ENCODE results near the gene NDUFAB1.
A peak's percentile ranks its signal among the peaks of the same experiment; 100 is the strongest.

The NDUFAB1 gene

DNA sequence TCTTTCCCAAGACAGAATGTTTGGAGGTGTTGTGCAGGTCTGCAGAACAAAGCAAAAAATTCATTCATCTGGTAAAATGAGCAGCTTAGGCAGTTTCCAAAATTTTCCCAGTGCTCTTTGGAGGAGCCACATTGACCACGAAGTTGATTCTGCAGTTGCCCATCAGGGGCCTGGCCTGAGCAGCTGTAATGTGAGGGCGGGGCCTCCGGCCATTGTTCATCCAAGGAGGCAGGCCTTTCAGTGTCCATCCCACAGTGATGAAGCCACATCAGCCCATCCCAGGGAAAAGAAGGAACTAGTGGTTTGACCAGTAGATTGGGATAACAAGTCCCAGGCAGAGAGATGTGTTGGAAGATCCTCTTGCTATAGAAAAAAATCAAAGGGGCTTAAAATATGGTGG lies 28.5 kb downstream of the NDUFAB1 start:
- H3K36me3 ChIP-seq (ENCODE audit: control insufficient read depth in 1 of 2, insufficient read depth in 2 of 2, low read length in 2 of 2): peaks cover 60 to 78% of the 10 kb centered on the region in 2 experiments
- no peak overlapping the region for H3K4ac ChIP-seq (ENCODE audit: low read depth, low read length)
- H3K4me1 ChIP-seq (ENCODE audit: control insufficient read depth in 1 of 2, insufficient read depth in 2 of 2, low read length in 2 of 2): no peaks in the 10 kb centered on the region
- H4K12ac ChIP-seq (ENCODE audit: low read depth, low read length): no peak overlapping the region
- no peak overlapping the region for H3K18ac ChIP-seq (ENCODE audit: low read length)
- H2AK5ac ChIP-seq (ENCODE audit: low read length): no peak overlapping the region
- no peak overlapping the region for H4K8ac ChIP-seq (ENCODE audit: low read depth, low read length)
- DNase-seq: no peak
- no peak overlapping the region for H3K14ac ChIP-seq (ENCODE audit: low read length)
- H2BK120ac ChIP-seq (ENCODE audit: insufficient read depth, low read length, poor library complexity): no peak overlapping the region
- no peak overlapping the region for H2BK5ac ChIP-seq (ENCODE audit: low read depth, low read length, poor library complexity)
- H3K4me2 ChIP-seq (ENCODE audit: low read length): no peak overlapping the region
- H2AFZ ChIP-seq (ENCODE audit: insufficient read depth, low read length, poor library complexity): no peak overlapping the region
- H3K79me2 ChIP-seq (ENCODE audit: control insufficient read depth, insufficient read depth, low read length, poor library complexity): no peaks in the 10 kb centered on the region
- H3K27me3 ChIP-seq (ENCODE audit: insufficient read depth, low read length): no peaks in the 10 kb centered on the region
- H3K23ac ChIP-seq (ENCODE audit: low read length): no peak overlapping the region
- no peak overlapping the region for H2BK12ac ChIP-seq (ENCODE audit: low read length)
- no peaks in the 10 kb centered on the region for H3K9me3 ChIP-seq (ENCODE audit: insufficient read depth, low read depth, low read length)
- no peak overlapping the region for H3K27ac ChIP-seq (ENCODE audit: low read depth, low read length)
- no peak overlapping the region for H3K9ac ChIP-seq (ENCODE audit: low read length)
- no peak overlapping the region for H3K4me3 ChIP-seq (ENCODE audit: low read depth, low read length)
- H3K79me1 ChIP-seq (ENCODE audit: low read length): no peaks in the 10 kb centered on the region
- H4K91ac ChIP-seq (ENCODE audit: low read depth, low read length): no peak overlapping the region
- WGBS (ENCODE audit: extremely low coverage, insufficient coverage, insufficient read length): no CpG with 5 or more reads among the region's 3 CpGs

DNA sequence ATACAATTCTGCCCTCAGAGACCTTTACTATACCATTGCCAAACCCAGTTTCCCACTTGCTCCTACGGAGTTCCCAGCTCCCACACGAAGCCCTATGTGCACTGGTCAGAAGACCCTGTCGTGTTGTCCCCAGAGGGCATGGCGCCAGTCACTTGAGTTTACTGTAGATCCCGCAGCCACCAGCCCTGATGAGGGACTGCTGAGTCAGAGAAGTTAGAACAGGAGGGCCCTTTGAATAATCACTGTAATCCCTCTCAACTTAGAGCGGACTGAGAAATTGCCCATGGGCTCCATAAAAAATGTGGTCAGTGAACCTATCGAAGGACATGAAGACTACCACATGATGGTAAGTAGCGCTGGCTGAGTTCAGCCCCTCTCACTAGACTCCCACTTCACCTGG lies 29.4 kb downstream of the NDUFAB1 start:
- H3K79me1 ChIP-seq (ENCODE audit: low read length): no peaks in the 10 kb centered on the region
- no peak overlapping the region for H2BK120ac ChIP-seq (ENCODE audit: insufficient read depth, low read length, poor library complexity)
- H3K14ac ChIP-seq (ENCODE audit: low read length): no peak overlapping the region
- H3K36me3 ChIP-seq (ENCODE audit: control insufficient read depth in 1 of 2, insufficient read depth in 2 of 2, low read length in 2 of 2): peaks cover 60 to 79% of the 10 kb centered on the region in 2 experiments
- no peak overlapping the region for H3K4ac ChIP-seq (ENCODE audit: low read depth, low read length)
- H4K12ac ChIP-seq (ENCODE audit: low read depth, low read length): no peak overlapping the region
- H2BK12ac ChIP-seq (ENCODE audit: low read length): no peak overlapping the region
- no peak overlapping the region for H3K27ac ChIP-seq (ENCODE audit: low read depth, low read length)
- no peak overlapping the region for H4K91ac ChIP-seq (ENCODE audit: low read depth, low read length)
- no peaks in the 10 kb centered on the region for H3K27me3 ChIP-seq (ENCODE audit: insufficient read depth, low read length)
- H4K8ac ChIP-seq (ENCODE audit: low read depth, low read length): no peak overlapping the region
- H3K9ac ChIP-seq (ENCODE audit: low read length): no peak overlapping the region
- H2AK5ac ChIP-seq (ENCODE audit: low read length): no peak overlapping the region
- H3K23ac ChIP-seq (ENCODE audit: low read length): no peak overlapping the region
- H3K4me1 ChIP-seq (ENCODE audit: control insufficient read depth in 1 of 2, insufficient read depth in 2 of 2, low read length in 2 of 2): no peaks in the 10 kb centered on the region
- H3K79me2 ChIP-seq (ENCODE audit: control insufficient read depth, insufficient read depth, low read length, poor library complexity): no peaks in the 10 kb centered on the region
- peak overlapping the region; percentile 51 for H3K18ac ChIP-seq (ENCODE audit: low read length)
- H2BK5ac ChIP-seq (ENCODE audit: low read depth, low read length, poor library complexity): no peak overlapping the region
- DNase-seq: no peak
- no peak overlapping the region for H3K4me3 ChIP-seq (ENCODE audit: low read depth, low read length)
- WGBS (ENCODE audit: extremely low coverage, insufficient coverage, insufficient read length): no CpG with 5 or more reads among the region's 8 CpGs
- H2AFZ ChIP-seq (ENCODE audit: insufficient read depth, low read length, poor library complexity): no peak overlapping the region
- H3K9me3 ChIP-seq (ENCODE audit: insufficient read depth, low read depth, low read length): no peaks in the 10 kb centered on the region
- no peak overlapping the region for H3K4me2 ChIP-seq (ENCODE audit: low read length)

DNA sequence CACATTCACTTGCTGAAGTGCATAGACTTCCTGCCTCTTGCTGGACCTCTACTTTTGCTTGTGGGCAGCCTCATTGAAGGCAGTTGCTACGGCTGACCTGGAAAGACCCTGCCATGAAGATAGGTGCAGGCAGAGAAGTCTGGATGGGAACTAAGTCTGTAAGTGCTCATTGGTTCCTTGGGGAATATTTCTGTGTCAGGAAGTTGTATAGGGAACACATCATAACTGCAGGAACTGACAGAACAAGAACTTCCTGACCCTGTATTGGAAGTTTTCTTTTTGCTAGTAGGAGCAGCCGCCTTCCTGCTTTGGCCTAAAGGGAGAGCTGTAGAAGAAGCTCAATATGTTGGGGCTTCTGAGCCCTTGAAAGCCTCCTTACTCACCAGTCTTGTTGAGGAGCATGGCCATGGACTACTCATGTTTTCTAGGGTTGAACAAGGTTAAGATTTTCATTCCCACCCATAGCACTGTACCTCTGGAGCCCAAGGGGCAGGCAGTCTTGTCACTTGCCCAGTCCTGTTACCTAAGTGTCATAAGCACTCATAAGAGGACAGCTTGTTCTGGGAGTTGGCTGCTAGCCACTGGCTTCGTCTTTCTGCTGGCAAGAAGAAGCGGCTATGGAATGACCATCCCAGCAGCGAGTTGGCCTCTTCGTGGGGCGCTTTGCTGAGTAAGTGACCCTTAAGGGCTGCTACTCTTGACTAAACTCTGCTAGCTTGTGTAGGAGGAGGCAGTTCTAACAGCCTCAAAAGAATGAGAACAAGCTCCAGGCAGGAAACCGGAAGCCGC lies 31.3 kb downstream of the NDUFAB1 start:
- no peak for DNase-seq
- Histone ChIP-seq H3K36me3 (ENCODE audit: control insufficient read depth in 1 of 2, insufficient read depth in 2 of 2, low read length in 2 of 2) (peaks cover 52 to 76% of the 10 kb centered on the region in 2 experiments), H4K12ac (ENCODE audit: low read depth, low read length) (peak overlapping the region; percentile 31), H3K4ac (ENCODE audit: low read depth, low read length) (no peak overlapping the region), H3K27ac (ENCODE audit: low read depth, low read length) (no peak overlapping the region), H2AK5ac (ENCODE audit: low read length) (no peak overlapping the region), H2BK120ac (ENCODE audit: insufficient read depth, low read length, poor library complexity) (no peak overlapping the region), H2BK12ac (ENCODE audit: low read length) (no peak overlapping the region), H3K79me1 (ENCODE audit: low read length) (no peaks in the 10 kb centered on the region), H3K79me2 (ENCODE audit: control insufficient read depth, insufficient read depth, low read length, poor library complexity) (no peaks in the 10 kb centered on the region), H4K8ac (ENCODE audit: low read depth, low read length) (no peak overlapping the region), H3K4me1 (ENCODE audit: control insufficient read depth in 1 of 2, insufficient read depth in 2 of 2, low read length in 2 of 2) (no peaks in the 10 kb centered on the region), H3K9me3 (ENCODE audit: insufficient read depth, low read depth, low read length) (no peaks in the 10 kb centered on the region), H3K14ac (ENCODE audit: low read length) (no peak overlapping the region), H3K4me3 (ENCODE audit: low read depth, low read length) (no peak overlapping the region), H3K4me2 (ENCODE audit: low read length) (no peak overlapping the region), H3K18ac (ENCODE audit: low read length) (no peak overlapping the region), H3K9ac (ENCODE audit: low read length) (no peak overlapping the region), H2AFZ (ENCODE audit: insufficient read depth, low read length, poor library complexity) (no peak overlapping the region), H3K23ac (ENCODE audit: low read length) (no peak overlapping the region), H3K27me3 (ENCODE audit: insufficient read depth, low read length) (no peaks in the 10 kb centered on the region), H2BK5ac (ENCODE audit: low read depth, low read length, poor library complexity) (no peak overlapping the region), H4K91ac (ENCODE audit: low read depth, low read length) (no peak overlapping the region)
- no CpG with 5 or more reads among the region's 9 CpGs for WGBS (ENCODE audit: extremely low coverage, insufficient coverage, insufficient read length)

DNA sequence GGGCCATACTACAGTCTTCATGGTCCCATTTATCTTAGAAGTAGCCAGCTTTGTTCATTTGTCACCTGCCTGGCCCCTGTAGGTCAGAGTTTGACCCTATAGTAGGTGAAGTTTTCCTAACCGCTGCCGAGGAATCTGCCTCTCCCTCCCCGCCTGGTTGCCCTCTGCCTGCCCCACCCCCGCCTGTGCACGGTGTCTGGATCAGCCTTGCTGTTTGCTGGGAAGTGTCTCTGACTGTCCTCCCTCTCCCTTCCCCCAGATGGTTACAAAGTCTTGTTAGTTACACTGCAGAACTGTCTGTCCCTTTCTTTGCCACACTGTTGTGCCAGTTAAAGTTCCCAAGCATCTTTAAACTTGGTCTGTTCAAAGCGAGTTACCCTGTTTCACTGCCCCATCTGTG lies 32.9 kb downstream of the NDUFAB1 start:
- Histone ChIP-seq H3K9ac (ENCODE audit: low read length) (no peak overlapping the region), H3K23ac (ENCODE audit: low read length) (no peak overlapping the region), H3K9me3 (ENCODE audit: insufficient read depth, low read depth, low read length) (no peaks in the 10 kb centered on the region), H3K14ac (ENCODE audit: low read length) (no peak overlapping the region), H3K4me3 (ENCODE audit: low read depth, low read length) (no peak overlapping the region), H3K27me3 (ENCODE audit: insufficient read depth, low read length) (no peaks in the 10 kb centered on the region), H3K27ac (ENCODE audit: low read depth, low read length) (no peak overlapping the region), H2BK120ac (ENCODE audit: insufficient read depth, low read length, poor library complexity) (no peak overlapping the region), H3K4ac (ENCODE audit: low read depth, low read length) (no peak overlapping the region), H3K79me2 (ENCODE audit: control insufficient read depth, insufficient read depth, low read length, poor library complexity) (peaks cover under 1% of the 10 kb centered on the region), H3K79me1 (ENCODE audit: low read length) (no peaks in the 10 kb centered on the region), H3K18ac (ENCODE audit: low read length) (no peak overlapping the region), H4K91ac (ENCODE audit: low read depth, low read length) (no peak overlapping the region), H4K8ac (ENCODE audit: low read depth, low read length) (no peak overlapping the region), H3K36me3 (ENCODE audit: control insufficient read depth in 1 of 2, insufficient read depth in 2 of 2, low read length in 2 of 2) (peaks cover 52 to 75% of the 10 kb centered on the region in 2 experiments), H2AK5ac (ENCODE audit: low read length) (no peak overlapping the region), H2BK12ac (ENCODE audit: low read length) (no peak overlapping the region), H2BK5ac (ENCODE audit: low read depth, low read length, poor library complexity) (no peak overlapping the region), H4K12ac (ENCODE audit: low read depth, low read length) (no peak overlapping the region), H3K4me2 (ENCODE audit: low read length) (no peak overlapping the region), H3K4me1 (ENCODE audit: control insufficient read depth in 1 of 2, insufficient read depth in 2 of 2, low read length in 2 of 2) (no peaks in the 10 kb centered on the region), H2AFZ (ENCODE audit: insufficient read depth, low read length, poor library complexity) (no peak overlapping the region)
- WGBS (ENCODE audit: extremely low coverage, insufficient coverage, insufficient read length): no CpG with 5 or more reads among the region's 6 CpGs
- no peak for DNase-seq

All from trophoblast cell (in vitro differentiated cells and primary cell).